OCI-LY7 (cell line): ENCODE data around the gene PITPNM1.

Experiments
- CTCF ChIP-seq: fragments of 200-600 bp; sonication (generic); conservative IDR thresholded peaks from 2 replicates; pipeline ENCODE4 v1.5.1; 2014; ENCODE audit warnings: mild to moderate bottlenecking, antibody characterized with exemption, low read length, moderate library complexity, mixed read lengths
- EZH2phosphoT487 ChIP-seq: fragments of 200-600 bp; sonication (generic); IDR thresholded peaks from 2 replicates; pipeline ENCODE4 v1.6.1; 2018; ENCODE audit warnings: low read depth, borderline replicate concordance, mild to moderate bottlenecking, mixed run types, antibody characterized with exemption, low read length, moderate library complexity, mixed read lengths

GRCh38 chr11:67543585-67543984, 38.4 kb upstream of the PITPNM1 start:
- TF ChIP-seq CTCF (no peak), EZH2phosphoT487 (no peak)
